ENCODE data around the gene MRPL53. TPM values are rescaled to one million over a fixed set of nuclear protein-coding genes. Genes with fewer than 3 reads are reported as not detected.
"Not testable (repeated sequence)": the region's sequence is repeated elsewhere in the genome, so short reads cannot be mapped to it uniquely, and the experiment has no call there.

MRPL53 gene
- total and polyA plus RNA-seq, 8 donors, result 37.6 to 60.0 (median 45.9) TPM

DNA sequence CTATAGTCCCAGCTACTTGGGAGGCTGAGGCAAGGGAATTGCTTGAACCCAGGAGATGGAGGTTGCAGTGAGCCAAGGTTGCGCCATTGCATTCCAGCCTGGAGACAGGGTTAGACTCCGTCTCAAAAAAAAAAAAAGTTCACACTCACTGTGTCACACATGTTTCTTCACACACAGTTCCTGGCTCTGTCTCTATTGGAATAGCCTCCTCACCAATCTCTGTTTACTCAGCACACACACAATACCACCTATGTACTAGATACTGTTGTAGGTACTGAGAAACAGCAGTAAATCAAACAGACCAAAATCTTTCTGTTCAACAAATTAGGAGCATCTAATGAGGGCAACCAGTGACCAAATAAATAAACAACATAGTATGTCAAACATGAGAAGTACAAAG lies 13.7 kb upstream of the MRPL53 start:
- DNase-seq (no peak), FAIRE-seq (no peak), ATAC-seq (no peak)
- TF ChIP-seq, protein P1, sequence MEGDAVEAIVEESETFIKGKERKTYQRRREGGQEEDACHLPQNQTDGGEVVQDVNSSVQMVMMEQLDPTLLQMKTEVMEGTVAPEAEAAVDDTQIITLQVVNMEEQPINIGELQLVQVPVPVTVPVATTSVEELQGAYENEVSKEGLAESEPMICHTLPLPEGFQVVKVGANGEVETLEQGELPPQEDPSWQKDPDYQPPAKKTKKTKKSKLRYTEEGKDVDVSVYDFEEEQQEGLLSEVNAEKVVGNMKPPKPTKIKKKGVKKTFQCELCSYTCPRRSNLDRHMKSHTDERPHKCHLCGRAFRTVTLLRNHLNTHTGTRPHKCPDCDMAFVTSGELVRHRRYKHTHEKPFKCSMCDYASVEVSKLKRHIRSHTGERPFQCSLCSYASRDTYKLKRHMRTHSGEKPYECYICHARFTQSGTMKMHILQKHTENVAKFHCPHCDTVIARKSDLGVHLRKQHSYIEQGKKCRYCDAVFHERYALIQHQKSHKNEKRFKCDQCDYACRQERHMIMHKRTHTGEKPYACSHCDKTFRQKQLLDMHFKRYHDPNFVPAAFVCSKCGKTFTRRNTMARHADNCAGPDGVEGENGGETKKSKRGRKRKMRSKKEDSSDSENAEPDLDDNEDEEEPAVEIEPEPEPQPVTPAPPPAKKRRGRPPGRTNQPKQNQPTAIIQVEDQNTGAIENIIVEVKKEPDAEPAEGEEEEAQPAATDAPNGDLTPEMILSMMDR (IDR thresholded peaks at IDR 0.05), result no peak
- H3K27ac ChIP-seq, result no peak overlapping the region
- H3K4me1 ChIP-seq, result peaks cover 5 to 13% (median 5%) of the 10 kb centered on the region in 3 donors
- peaks cover 0 to 10% (median 7%) of the 10 kb centered on the region in 3 donors for H3K36me3 ChIP-seq
- WGBS, 2 donors, result 73 to 81% methylated on average over 2 of the region's 2 CpGs
- H3K9me3 ChIP-seq, result no peaks in the 10 kb centered on the region
- no peak overlapping the region for H3K4me3 ChIP-seq
- H3K27me3 ChIP-seq, result no peaks in the 10 kb centered on the region
- intact Hi-C loops (cut with DNase I), result no loop called here

DNA sequence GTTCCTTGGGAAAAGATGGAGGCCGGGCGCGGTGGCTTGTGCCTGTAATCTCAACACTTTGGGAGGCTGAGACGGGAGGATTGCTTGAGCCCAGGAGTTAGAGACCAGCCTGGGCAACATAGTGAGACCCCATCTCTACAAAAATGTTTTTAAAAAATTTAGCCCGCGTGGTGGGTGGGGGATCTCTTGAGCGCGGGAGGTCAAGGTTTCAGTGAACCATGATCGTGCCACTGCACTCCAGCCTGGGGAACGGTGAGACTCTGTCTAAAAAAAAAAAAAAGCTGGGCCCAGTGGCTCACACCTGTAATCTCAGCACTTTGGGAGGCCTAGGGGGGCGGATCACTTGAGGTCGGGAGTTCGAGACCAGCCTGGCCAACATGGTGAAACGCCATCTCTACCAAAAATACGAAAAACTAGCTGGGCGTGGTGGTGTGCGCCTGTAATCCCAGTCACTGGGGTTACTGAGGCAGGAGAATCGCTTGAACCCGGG lies 11.2 kb upstream of the MRPL53 start:
- Histone ChIP-seq H3K4me3 (peak overlapping the region; percentile 58 to 94 (median 78)), H3K4me1 (peaks cover 5 to 18% (median 11%) of the 10 kb centered on the region in 3 donors)
- not testable (repeated sequence) for H3K27ac ChIP-seq, DNase-seq, H3K36me3 ChIP-seq, H3K27me3 ChIP-seq, H3K9me3 ChIP-seq, ATAC-seq, FAIRE-seq
- intact Hi-C loops (cut with DNase I), result loop anchor here in 1 of 3 donors (5.0 kb wide), 1 partner anchor 104 kb away; no protein-coding TSS in a partner anchor
- whole genome bisulfite sequencing, 2 donors, result 65 to 72% methylated on average over 19 of the region's 19 CpGs

DNA sequence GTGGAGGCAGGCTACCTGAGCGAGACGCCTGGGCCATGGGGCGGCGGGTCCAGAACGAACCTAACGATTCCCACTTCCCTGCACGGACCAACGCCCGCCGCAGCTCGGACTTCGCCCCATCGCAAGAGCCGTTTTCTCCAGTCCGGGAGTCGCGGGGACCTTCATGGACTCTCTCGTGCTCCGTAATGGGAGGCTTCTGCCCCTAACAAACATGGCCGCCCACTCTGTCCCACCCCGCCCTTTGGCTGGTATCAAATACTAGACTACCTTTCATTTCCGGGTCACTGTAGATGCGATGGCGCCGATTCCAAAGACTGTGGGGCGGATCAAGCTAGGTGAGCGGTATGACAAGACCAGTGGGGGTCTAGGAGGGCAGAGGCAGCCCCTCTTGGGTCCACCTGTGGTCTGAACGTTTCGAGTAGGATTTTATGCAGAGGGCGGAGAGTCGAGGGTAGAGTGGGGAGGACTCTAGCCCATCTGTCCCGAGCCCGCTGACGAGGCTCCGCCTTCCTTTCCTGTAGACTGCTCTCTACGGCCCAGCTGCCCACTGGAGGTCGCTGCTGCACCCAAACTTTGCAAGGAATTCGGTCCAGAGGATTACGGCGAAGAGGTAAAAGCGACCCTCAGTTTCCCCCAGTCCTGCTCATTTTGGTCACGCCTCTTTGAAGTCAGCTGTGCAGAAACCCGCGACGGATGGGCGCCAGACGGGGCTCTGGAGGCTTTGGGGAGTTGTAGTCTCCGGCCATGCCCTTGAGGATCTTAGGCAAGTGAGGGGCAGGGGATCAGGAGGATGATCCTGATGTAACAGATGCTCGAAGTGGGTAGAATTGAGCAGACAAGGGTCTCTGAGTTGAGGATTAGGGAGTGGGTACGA lies 10.6 kb upstream of the MRPL53 start, which contains the start of the genes CCDC142 and TTC31:
CCDC142 (minus strand) TSS at position 198 of the 874 bp plus-strand sequence; CDS start at position 37, 161 bp downstream.
TTC31 (plus strand) TSS at position 281 of the 874 bp plus-strand sequence; CDS start at position 296, 15 bp downstream.
- Histone ChIP-seq H3K27ac (peak within 1 kb of the TSS; percentile 46 to 87 (median 72)), H3K9me3 (no peaks in the 10 kb centered on the region), H3K36me3 (no peaks in the 10 kb centered on the region), H3K27me3 (no peaks in the 10 kb centered on the region), H3K4me1 (peaks cover 5 to 18% (median 11%) of the 10 kb centered on the region in 3 donors), H3K4me3 (peak within 1 kb of the TSS; percentile 58 to 94 (median 78))
- peak; percentile 92 to 97 (median 96) for DNase-seq
- WGBS, 2 donors, result 0 to 1% methylated on average over 48 to 50 of the region's 50 CpGs
- peak; percentile 96 to 99 (median 98) for ATAC-seq
- intact Hi-C loops (cut with DNase I), result loop anchor here in 1 of 3 donors (5.0 kb wide), 1 partner anchor 104 kb away; no protein-coding TSS in a partner anchor
- peak; percentile 43 for FAIRE-seq
- TF ChIP-seq, protein P1 (IDR thresholded peaks at IDR 0.05), result peak; percentile 70 to 83 (median 73)

GRCh38 chr2:74481961-74482800 lies 9.7 kb upstream of the MRPL53 start:
- peak; percentile 42 to 65 (median 56) for ATAC-seq
- H3K36me3 ChIP-seq, result no peaks in the 10 kb centered on the region
- H3K4me1 ChIP-seq, result peaks cover 5 to 18% (median 11%) of the 10 kb centered on the region in 3 donors
- WGBS, 2 donors, result 1% methylated on average over 76 to 80 of the region's 80 CpGs
- peak overlapping the region; percentile 58 to 94 (median 78) for H3K4me3 ChIP-seq
- peak overlapping the region; percentile 46 to 87 (median 72) for H3K27ac ChIP-seq
- intact Hi-C loops (cut with DNase I), result loop anchor here in 1 of 3 donors (5.0 kb wide), 1 partner anchor 105 kb away; no protein-coding TSS in a partner anchor
- no peak for FAIRE-seq
- TF ChIP-seq, protein P1 (IDR thresholded peaks at IDR 0.05), result no peak
- DNase-seq, result peak in 5 of 6 donors; percentile 22 to 88 (median 67)
- H3K9me3 ChIP-seq, result no peaks in the 10 kb centered on the region
- no peaks in the 10 kb centered on the region for H3K27me3 ChIP-seq
